ENCODE results near the gene SLC22A4. TPM values are rescaled to one million over a fixed set of nuclear protein-coding genes. Genes with fewer than 3 reads are reported as not detected.
A peak's percentile ranks its signal among the peaks of the same experiment; 100 is the strongest.

The SLC22A4 gene
- total RNA-seq, 4 donors from 2014 or later = 1.9 to 4.2 (median 2.5) TPM

DNA sequence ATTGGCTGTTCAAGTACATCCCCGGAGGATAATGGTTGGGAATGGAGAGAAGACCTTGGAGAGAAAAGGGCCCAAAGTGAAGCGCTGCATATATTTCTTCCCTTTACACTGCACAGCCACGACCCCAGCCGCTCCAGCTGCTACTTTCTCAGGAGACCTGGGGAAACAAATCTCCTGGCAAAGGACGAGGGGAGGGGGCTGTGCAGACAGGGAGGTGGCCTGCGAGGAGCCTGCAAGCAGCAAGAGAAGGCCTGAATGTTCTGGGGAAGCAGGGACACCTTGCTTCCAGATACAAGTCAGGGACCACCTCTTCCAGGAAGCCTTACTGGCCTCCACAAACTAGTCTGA lies 37.4 kb upstream of the SLC22A4 start:
- Histone ChIP-seq H3K4me1 (peaks cover 0 to 64% (median 29%) of the 10 kb centered on the region in 4 donors), H3K27me3 (no peaks in the 10 kb centered on the region), H3K27ac (peak overlapping the region; percentile 91 to 98 (median 96)), H3K36me3 (no peaks in the 10 kb centered on the region), H3K9me3 (no peaks in the 10 kb centered on the region), H3K4me3 (peak overlapping the region; percentile 63 to 86 (median 76))
- DNase-seq (ENCODE audit: low spot score in 2 of 2) = no peak
- 87 to 95% methylated on average over 6 of the region's 6 CpGs for WGBS, 2 donors
- TF ChIP-seq, protein P1, sequence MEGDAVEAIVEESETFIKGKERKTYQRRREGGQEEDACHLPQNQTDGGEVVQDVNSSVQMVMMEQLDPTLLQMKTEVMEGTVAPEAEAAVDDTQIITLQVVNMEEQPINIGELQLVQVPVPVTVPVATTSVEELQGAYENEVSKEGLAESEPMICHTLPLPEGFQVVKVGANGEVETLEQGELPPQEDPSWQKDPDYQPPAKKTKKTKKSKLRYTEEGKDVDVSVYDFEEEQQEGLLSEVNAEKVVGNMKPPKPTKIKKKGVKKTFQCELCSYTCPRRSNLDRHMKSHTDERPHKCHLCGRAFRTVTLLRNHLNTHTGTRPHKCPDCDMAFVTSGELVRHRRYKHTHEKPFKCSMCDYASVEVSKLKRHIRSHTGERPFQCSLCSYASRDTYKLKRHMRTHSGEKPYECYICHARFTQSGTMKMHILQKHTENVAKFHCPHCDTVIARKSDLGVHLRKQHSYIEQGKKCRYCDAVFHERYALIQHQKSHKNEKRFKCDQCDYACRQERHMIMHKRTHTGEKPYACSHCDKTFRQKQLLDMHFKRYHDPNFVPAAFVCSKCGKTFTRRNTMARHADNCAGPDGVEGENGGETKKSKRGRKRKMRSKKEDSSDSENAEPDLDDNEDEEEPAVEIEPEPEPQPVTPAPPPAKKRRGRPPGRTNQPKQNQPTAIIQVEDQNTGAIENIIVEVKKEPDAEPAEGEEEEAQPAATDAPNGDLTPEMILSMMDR (IDR thresholded peaks at IDR 0.05) = no peak
- TF ChIP-seq EP300 (IDR thresholded peaks at IDR 0.05) = no peak
- no peak for TF ChIP-seq POLR2A (IDR thresholded peaks at IDR 0.05)

DNA sequence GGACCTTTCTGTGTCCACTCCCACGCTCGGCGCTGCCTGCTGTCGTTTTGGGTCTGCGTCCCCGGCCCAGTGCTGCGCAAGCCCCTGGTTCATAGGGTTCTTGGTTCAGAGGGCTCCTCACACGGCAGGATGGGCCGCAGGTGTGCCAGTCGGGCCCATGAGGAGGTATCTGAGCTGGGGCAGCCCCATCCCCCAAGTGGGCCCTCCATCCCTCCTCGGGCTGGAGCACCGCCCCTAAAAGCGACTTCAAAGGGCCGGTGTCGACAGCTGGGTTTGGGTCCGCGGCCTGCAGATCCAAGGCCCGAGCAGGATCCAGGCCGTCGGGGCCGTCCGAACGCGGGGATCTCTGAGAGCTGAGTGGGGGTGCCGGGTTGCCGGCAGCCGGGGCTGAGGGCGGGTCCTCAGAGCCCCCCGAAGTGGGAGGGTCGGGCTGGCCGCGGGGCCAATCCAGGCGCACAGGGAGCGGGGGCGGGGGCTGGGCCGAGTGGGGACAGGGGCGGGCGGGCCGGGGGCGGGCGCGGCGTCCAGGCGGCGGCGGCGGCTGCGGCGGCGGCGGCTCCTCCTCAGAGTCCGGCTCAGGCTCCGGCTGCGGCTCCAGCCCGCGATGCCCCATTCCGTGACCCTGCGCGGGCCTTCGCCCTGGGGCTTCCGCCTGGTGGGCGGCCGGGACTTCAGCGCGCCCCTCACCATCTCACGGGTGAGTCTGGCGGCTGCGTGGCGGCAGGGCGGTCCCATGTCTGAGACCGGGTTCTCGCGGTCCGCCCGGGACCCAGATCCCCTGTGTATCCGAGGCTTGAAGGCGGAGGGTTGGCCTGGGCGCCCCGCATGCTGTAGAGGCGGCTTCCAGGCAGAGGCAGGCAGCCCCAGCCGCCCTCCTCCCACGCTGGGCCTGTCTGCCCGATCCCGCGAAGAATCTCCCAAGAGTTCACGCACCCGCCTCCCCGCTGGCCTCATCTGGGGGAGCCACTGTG lies 36.8 kb upstream of the SLC22A4 start, which contains the start of gene PDLIM4:
Gene PDLIM4, plus strand, starts transcription at position 566 of the 971 bp plus-strand sequence. Its CDS starts 39 bp downstream, at position 605.
- no peak for DNase-seq (ENCODE audit: low spot score in 2 of 2)
- 9 to 41% methylated on average over 15 to 62 of the region's 88 CpGs for WGBS, 2 donors
- peaks cover 0 to 4% (median 0%) of the 10 kb centered on the region in 3 donors for H3K36me3 ChIP-seq
- no peaks in the 10 kb centered on the region for H3K27me3 ChIP-seq
- peak within 1 kb of the TSS; percentile 63 to 86 (median 76) for H3K4me3 ChIP-seq
- H3K9me3 ChIP-seq = no peaks in the 10 kb centered on the region
- H3K27ac ChIP-seq = peak within 1 kb of the TSS; percentile 91 to 98 (median 96)
- TF ChIP-seq POLR2A (IDR thresholded peaks at IDR 0.05) (peak in 1 of 2 donors; percentile 65), EP300 (IDR thresholded peaks at IDR 0.05) (peak in 1 of 2 donors; percentile 78)
- TF ChIP-seq, protein P1 (IDR thresholded peaks at IDR 0.05) = no peak
- peaks cover 0 to 70% (median 34%) of the 10 kb centered on the region in 4 donors for H3K4me1 ChIP-seq

DNA sequence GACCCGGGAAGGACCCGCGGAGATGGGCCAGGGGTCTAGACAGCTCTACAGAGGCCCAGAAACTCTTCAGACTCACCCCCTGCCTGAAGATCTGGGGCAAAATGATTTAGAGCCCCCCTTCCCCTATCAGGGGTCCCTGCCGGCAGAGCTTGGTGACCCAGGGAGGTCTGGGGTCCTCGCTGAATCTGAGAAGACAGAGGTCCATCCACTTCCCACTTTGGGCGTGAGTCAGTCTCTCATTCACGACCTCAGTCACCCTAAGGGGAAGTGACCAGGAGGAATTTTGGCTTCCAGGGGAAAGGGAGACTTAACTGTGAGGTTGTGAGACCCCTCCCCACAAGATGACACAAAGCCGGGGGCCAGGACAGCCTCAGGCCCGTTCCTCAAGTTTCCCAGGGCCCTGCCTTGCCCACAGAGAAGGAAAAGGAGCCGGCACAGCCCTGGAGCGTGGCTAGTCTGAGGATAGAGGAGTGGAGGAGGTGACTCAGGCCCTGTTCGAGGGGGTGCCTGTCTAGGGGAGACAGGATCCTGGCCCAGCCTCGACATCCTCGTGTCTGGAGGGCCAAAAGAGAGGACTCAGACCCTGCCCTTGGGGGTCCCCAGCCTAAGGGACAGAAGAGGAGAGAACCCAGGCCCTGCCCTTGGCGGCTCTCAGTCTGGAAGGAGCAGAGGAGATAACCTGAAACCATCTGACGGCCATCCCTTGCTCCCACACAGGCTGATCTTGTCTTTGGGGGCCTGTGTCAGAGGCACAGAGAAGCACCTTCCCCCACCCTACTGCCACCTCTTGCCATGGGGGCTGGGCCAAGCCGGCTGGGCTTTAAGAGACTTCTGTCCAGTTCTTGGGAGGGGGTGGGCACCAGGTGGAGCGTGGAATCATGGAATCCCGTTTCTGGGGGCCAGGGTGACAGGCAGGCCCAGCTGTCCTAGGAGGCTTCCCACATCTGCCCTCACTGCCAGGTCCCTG lies 35.8 kb upstream of the SLC22A4 start:
- WGBS, 2 donors = 27% methylated on average over 17 to 19 of the region's 19 CpGs
- DNase-seq (ENCODE audit: low spot score in 2 of 2) = peak in 1 of 2 donors; percentile 48

DNA sequence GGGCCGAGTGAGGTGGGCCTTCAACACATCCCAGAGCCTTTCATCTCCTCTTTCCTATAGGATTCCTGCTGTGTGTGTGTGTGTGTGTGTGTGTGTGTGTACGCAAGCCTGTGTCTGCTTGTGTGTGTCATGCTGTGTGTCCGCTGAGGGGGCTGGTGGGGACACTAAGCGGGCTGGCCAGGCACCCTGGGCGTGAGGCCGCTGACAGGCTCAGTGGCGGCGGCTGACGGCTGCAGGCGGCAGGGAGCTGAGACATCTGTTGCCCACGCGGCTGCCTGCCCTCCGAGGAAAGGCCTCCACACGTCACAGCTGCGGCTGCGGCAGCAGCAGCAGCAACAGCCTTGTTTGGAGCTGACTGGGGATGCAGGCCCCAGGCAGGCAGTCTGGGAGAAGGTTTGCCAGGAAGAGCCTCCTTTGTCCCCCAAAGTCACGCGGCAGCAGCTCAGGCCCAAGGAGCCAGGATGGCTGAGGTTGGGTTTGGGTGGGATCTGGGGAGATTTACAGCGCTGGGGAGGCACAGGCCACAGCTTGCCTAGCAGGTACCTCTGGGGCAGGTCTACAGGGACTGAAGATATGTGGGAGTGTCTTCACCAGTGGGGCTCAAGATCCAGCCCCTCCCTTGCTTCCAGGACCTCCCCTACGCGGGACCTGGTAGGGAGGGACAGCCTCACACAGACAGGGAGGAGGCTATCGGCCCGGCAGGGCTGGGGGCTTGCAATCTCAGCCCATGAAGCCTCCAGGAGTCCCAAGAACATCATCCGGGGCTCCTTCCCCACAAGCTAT lies 34.9 kb upstream of the SLC22A4 start:
- H3K27ac ChIP-seq = peak overlapping the region; percentile 91 to 98 (median 96)
- TF ChIP-seq POLR2A (IDR thresholded peaks at IDR 0.05) (peak; percentile 23 to 55), EP300 (IDR thresholded peaks at IDR 0.05) (peak in 1 of 2 donors; percentile 84)
- TF ChIP-seq, protein P1 (IDR thresholded peaks at IDR 0.05) = peak in 1 of 5 experiments; percentile 21
- H3K4me3 ChIP-seq = peak overlapping the region; percentile 63 to 86 (median 76)
- DNase-seq (ENCODE audit: low spot score in 2 of 2) = peak; percentile 52 to 69
- H3K36me3 ChIP-seq = peaks cover 0 to 8% (median 0%) of the 10 kb centered on the region in 3 donors
- no peaks in the 10 kb centered on the region for H3K9me3 ChIP-seq
- no peaks in the 10 kb centered on the region for H3K27me3 ChIP-seq
- peaks cover 0 to 84% (median 51%) of the 10 kb centered on the region in 4 donors for H3K4me1 ChIP-seq
- 28 to 34% methylated on average over 22 to 24 of the region's 24 CpGs for WGBS, 2 donors

More for the DNA sequence above, 35.8 kb upstream of the SLC22A4 start:
- TF ChIP-seq, protein P1 (IDR thresholded peaks at IDR 0.05) = no peak
- TF ChIP-seq EP300 (IDR thresholded peaks at IDR 0.05) (no peak), POLR2A (IDR thresholded peaks at IDR 0.05) (no peak)
- no peaks in the 10 kb centered on the region for H3K27me3 ChIP-seq
- peak overlapping the region; percentile 91 to 98 (median 96) for H3K27ac ChIP-seq
- H3K4me3 ChIP-seq = peak overlapping the region; percentile 63 to 86 (median 76)
- H3K9me3 ChIP-seq = no peaks in the 10 kb centered on the region
- H3K4me1 ChIP-seq = peaks cover 0 to 80% (median 42%) of the 10 kb centered on the region in 4 donors
- peaks cover 0 to 8% (median 0%) of the 10 kb centered on the region in 3 donors for H3K36me3 ChIP-seq
